Gastroesophageal sphincter (tissue), 3 donors: ENCODE measurements around the gene GNG10.

Experiments
- CTCF ChIP-seq, 4 experiments: fragments of 200-600 bp in 2 of 4; fragments of 450-650 bp in 2 of 4; sonication (generic) in 1 of 4; IDR thresholded peaks; one replicate each; pipeline ENCODE4 v1.5.1; 2017 to 2019; ENCODE audit warnings: antibody characterized with exemption in 4 of 4, mild to moderate bottlenecking in 2 of 4, moderate library complexity in 2 of 4
- EP300 ChIP-seq: sonication (generic); formaldehyde crosslinking; IDR thresholded peaks from one replicate; pipeline ENCODE4 v1.6.1; 2017; ENCODE audit warnings: antibody characterized with exemption, mild to moderate bottlenecking

- TF ChIP-seq CTCF (IDR thresholded peaks at IDR 0.05) (no peak), EP300 (no peak)
These were observed 12.9 kb downstream of the GNG10 start for GRCh38 chr9:111674319-111674718.
